ENCODE data around the gene DIP2C.

- TF ChIP-seq CTCF (conservative IDR thresholded peaks at IDR 0.05 in 1 of 2, IDR thresholded peaks at IDR 0.05 in 1 of 2; ENCODE audit: extremely low read depth in 1 of 2, insufficient read depth in 1 of 2, low read depth in 1 of 2, low read length in 2 of 2) (no peak), EZH2 (IDR thresholded peaks at IDR 0.05; ENCODE audit: borderline replicate concordance, low read length) (no peak)
These were observed 207.8 kb downstream of the DIP2C start for GRCh38 chr10:481628-482027.

All from mammary epithelial cell (primary cell).